HEK293 (cell line): Measurements from ENCODE around the gene C1orf167.
A peak's percentile ranks its signal among the peaks of the same experiment; 100 is the strongest.

Experiments used
- CTCF ChIA-PET: fragments of 350-600 bp; formaldehyde crosslinking; extraction: SDS; loops from one replicate; lab custom pipeline; 2021; ENCODE audit warnings: antibody characterized with exemption; lab: Yijun Ruan, JAX
- POLR2A ChIA-PET: fragments of 300-600 bp; formaldehyde crosslinking; extraction: SDS; loops from one replicate; lab custom pipeline; 2020; ENCODE audit warnings: antibody characterized with exemption, inconsistent platforms; lab: Yijun Ruan, JAX
- H3K27ac ChIP-seq: fragments of 200-500 bp; sonication (Bioruptor generic); 2 replicates; pipeline ENCODE4 v1.5.1; 2014; ENCODE audit warnings: low read depth, low read length, control low read depth, inconsistent platforms; ENCODE audit errors: extremely low read depth
- H3K36me3 ChIP-seq, 2 experiments: fragments of 200-500 bp in 1 of 2; sonication (Bioruptor generic) in 1 of 2; 1 replicate in 1 of 2; 2 replicates in 1 of 2; pipeline ENCODE4 v1.5.1; 2014 to 2017; ENCODE audit warnings: inconsistent platforms in 2 of 2, low read length in 2 of 2; ENCODE audit not compliant: control insufficient read depth in 2 of 2, insufficient read depth in 1 of 2
- H3K4me1 ChIP-seq: fragments of 200-500 bp; sonication (Bioruptor generic); 2 replicates; pipeline ENCODE4 v1.5.1; 2014; ENCODE audit warnings: mild to moderate bottlenecking, low read length, inconsistent platforms; ENCODE audit not compliant: control insufficient read depth, insufficient read depth
- H3K4me3 ChIP-seq: 2 replicates; pipeline ENCODE4 v1.5.1; 2011; ENCODE audit warnings: low read depth, mild to moderate bottlenecking, control low read depth, low read length, moderate library complexity
- H3K9me3 ChIP-seq: fragments of 200-500 bp; sonication (Bioruptor generic); 2 replicates; pipeline ENCODE4 v1.5.1; 2014; ENCODE audit warnings: low read depth, low read length, inconsistent platforms; ENCODE audit not compliant: control insufficient read depth, insufficient read depth
- EGR2 ChIP-seq: fragments of 450-650 bp; formaldehyde crosslinking; IDR thresholded peaks from 2 replicates; pipeline ENCODE4 v1.5.1; 2016; ENCODE audit warnings: low read depth, missing biosample characterization, missing genetic modification characterization
- HOXA7 ChIP-seq: sonication (generic); formaldehyde crosslinking; IDR thresholded peaks from 2 replicates; pipeline ENCODE4 v1.8.1; 2022; ENCODE audit warnings: missing genetic modification reagents, borderline replicate concordance
- PRDM2 ChIP-seq: fragments of 450-650 bp; formaldehyde crosslinking; IDR thresholded peaks from 2 replicates; pipeline ENCODE4 v1.5.1; 2016; ENCODE audit warnings: missing biosample characterization, missing genetic modification characterization, borderline replicate concordance
- YY1 ChIP-seq: fragments of 450-650 bp; formaldehyde crosslinking; IDR thresholded peaks from 2 replicates; pipeline ENCODE4 v1.5.1; 2018; ENCODE audit warnings: missing biosample characterization, missing genetic modification characterization
- ZBTB10 ChIP-seq: fragments of 450-650 bp; formaldehyde crosslinking; IDR thresholded peaks from 2 replicates; pipeline ENCODE4 v1.5.1; 2016; ENCODE audit warnings: missing biosample characterization, missing genetic modification characterization
- ZBTB17 ChIP-seq: fragments of 450-650 bp; formaldehyde crosslinking; IDR thresholded peaks from 2 replicates; pipeline ENCODE4 v1.5.1; 2016; ENCODE audit warnings: missing biosample characterization, missing genetic modification characterization
- ZFHX2 ChIP-seq: fragments of 450-650 bp; formaldehyde crosslinking; conservative IDR thresholded peaks from 2 replicates; pipeline ENCODE4 v1.5.1; 2016; ENCODE audit warnings: missing biosample characterization, missing genetic modification characterization
- ZNF112 ChIP-seq: fragments of 450-650 bp; formaldehyde crosslinking; IDR thresholded peaks from 2 replicates; pipeline ENCODE4 v1.5.0; 2017; ENCODE audit warnings: missing biosample characterization, missing genetic modification characterization
- ZNF121 ChIP-seq: fragments of 450-650 bp; formaldehyde crosslinking; IDR thresholded peaks from 2 replicates; pipeline ENCODE4 v1.5.1; 2016; ENCODE audit warnings: missing biosample characterization, missing genetic modification characterization
- ZNF341 ChIP-seq: fragments of 450-650 bp; formaldehyde crosslinking; IDR thresholded peaks from 2 replicates; pipeline ENCODE4; 2016; ENCODE audit warnings: low read depth, missing biosample characterization, missing genetic modification characterization
- ZNF433 ChIP-seq: fragments of 450-650 bp; formaldehyde crosslinking; IDR thresholded peaks from 2 replicates; pipeline ENCODE4 v1.5.1; 2016; ENCODE audit warnings: missing biosample characterization, missing genetic modification characterization, low read depth
- ZNF488 ChIP-seq: fragments of 450-650 bp; formaldehyde crosslinking; IDR thresholded peaks from 2 replicates; pipeline ENCODE4 v1.5.1; 2016; ENCODE audit warnings: missing biosample characterization, missing genetic modification characterization
- ZNF580 ChIP-seq: fragments of 450-650 bp; formaldehyde crosslinking; IDR thresholded peaks from 2 replicates; pipeline ENCODE4 v1.5.1; 2016; ENCODE audit warnings: missing biosample characterization, missing genetic modification characterization
- ZNF707 ChIP-seq: fragments of 450-650 bp; formaldehyde crosslinking; IDR thresholded peaks from 2 replicates; pipeline ENCODE4 v1.5.1; 2016; ENCODE audit warnings: missing biosample characterization, missing genetic modification characterization
- ZNF837 ChIP-seq: fragments of 450-650 bp; formaldehyde crosslinking; IDR thresholded peaks from 2 replicates; pipeline ENCODE4 v1.5.1; 2016; ENCODE audit warnings: missing biosample characterization, missing genetic modification characterization

The C1orf167 gene

GRCh38 chr1:11795238-11795890 lies 33.4 kb downstream of the C1orf167 start (continued):
- no peak for TF ChIP-seq YY1 (tag by site-specific recombination)
- TF ChIP-seq ZNF112 (tag by site-specific recombination), result no peak
- no peak for TF ChIP-seq ZNF433 (tag by site-specific recombination)
- TF ChIP-seq ZNF488, result no peak
- no peak for TF ChIP-seq ZBTB10 (tag by site-specific recombination)
- TF ChIP-seq ZNF837 (tag by site-specific recombination), result no peak
- TF ChIP-seq ZNF707 (tag by site-specific recombination), result no peak

GRCh38 chr1:11796036-11796828 lies 34.2 kb downstream of the C1orf167 start:
- CTCF ChIA-PET, result interaction anchor here (0.7 to 2.3 kb wide), 2 partner anchors 11 to 76 kb away, joined by 4 to 10 read pairs; no protein-coding TSS in a partner anchor
- Histone ChIP-seq H3K27ac (no peak overlapping the region), H3K4me1 (no peaks in the 10 kb centered on the region), H3K9me3 (no peaks in the 10 kb centered on the region), H3K36me3 (peaks cover 0 to 78% of the 10 kb centered on the region in 2 experiments; a peak in 1 of 3 replicates), H3K4me3 (no peak overlapping the region)
- TF ChIP-seq EGR2 (tag by site-specific recombination) (peak; percentile 64), ZFHX2 (tag by site-specific recombination) (peak; percentile 82), HOXA7 (CRISPR knock-in tag) (no peak), ZBTB17 (tag by site-specific recombination) (0 out of 2 replicates have a peak, but pooled peaks have one; percentile 21)
- POLR2A ChIA-PET, result no interaction called here

GRCh38 chr1:11797525-11798216 lies 35.7 kb downstream of the C1orf167 start:
- POLR2A ChIA-PET, result interaction anchor here (1.5 kb wide), 1 partner anchor 9 kb away, joined by 3 read pairs; no protein-coding TSS in a partner anchor
- TF ChIP-seq ZNF121 (tag by site-specific recombination) (0 out of 2 replicates have a peak, but pooled peaks have one; percentile 50), ZNF580 (no peak)
- Histone ChIP-seq H3K27ac (no peak overlapping the region), H3K4me1 (no peaks in the 10 kb centered on the region), H3K9me3 (no peaks in the 10 kb centered on the region), H3K4me3 (no peak overlapping the region), H3K36me3 (peaks cover 0 to 81% of the 10 kb centered on the region in 2 experiments; a peak in 1 of 3 replicates)
- CTCF ChIA-PET, result interaction anchor here (0.9 to 2.3 kb wide), 2 partner anchors 9 to 12 kb away, joined by 3 to 10 read pairs; no protein-coding TSS in a partner anchor

GRCh38 chr1:11799099-11799498 lies 37.1 kb downstream of the C1orf167 start:
- ChIA-PET POLR2A (no interaction called here), CTCF (no interaction called here)
- H3K27ac ChIP-seq, result no peak overlapping the region
- H3K4me1 ChIP-seq, result no peaks in the 10 kb centered on the region
- H3K36me3 ChIP-seq, result peaks cover 0 to 73% of the 10 kb centered on the region in 2 experiments; a peak in 1 of 3 replicates
- no peak overlapping the region for H3K4me3 ChIP-seq
- H3K9me3 ChIP-seq, result no peaks in the 10 kb centered on the region
- no peak for TF ChIP-seq PRDM2
- TF ChIP-seq ZNF341 (tag by site-specific recombination), result no peak
